ENCODE measurements around the gene CDC42SE1.
A peak's percentile ranks its signal among the peaks of the same experiment; 100 is the strongest.

The CDC42SE1 gene

DNA sequence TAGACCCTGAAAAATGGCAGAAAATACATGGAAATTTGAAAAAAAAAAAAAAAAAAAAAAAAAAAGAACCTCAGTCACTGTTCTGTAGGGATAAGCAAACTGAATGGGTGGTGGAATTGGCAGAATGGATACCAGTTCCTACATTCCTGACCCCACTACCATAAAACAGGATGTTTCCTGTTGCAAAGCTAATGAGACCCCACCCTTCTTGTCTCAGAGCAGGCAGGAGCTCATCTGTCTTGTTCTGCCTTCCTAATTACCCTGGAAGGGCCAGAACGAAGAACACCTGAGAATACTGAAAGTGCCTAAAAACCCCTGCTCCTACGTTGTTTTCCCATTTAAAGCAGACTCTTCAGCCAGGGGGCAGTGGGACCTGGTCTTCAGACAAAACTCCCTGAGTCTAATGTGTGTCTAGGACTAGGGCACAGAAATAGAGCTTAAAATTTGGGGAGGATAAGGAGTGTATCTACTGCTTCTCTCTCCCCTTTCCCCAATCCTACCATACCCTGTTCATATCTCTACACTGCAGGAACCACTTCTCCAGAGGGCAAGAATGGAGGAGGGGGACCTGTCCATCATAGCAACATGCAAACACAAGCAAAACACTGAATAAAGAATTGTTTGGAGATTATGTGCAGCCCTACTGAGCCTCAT is 7.9 kb downstream of the CDC42SE1 start:
- DNase-seq (ENCODE audit: low spot score): no peak

DNA sequence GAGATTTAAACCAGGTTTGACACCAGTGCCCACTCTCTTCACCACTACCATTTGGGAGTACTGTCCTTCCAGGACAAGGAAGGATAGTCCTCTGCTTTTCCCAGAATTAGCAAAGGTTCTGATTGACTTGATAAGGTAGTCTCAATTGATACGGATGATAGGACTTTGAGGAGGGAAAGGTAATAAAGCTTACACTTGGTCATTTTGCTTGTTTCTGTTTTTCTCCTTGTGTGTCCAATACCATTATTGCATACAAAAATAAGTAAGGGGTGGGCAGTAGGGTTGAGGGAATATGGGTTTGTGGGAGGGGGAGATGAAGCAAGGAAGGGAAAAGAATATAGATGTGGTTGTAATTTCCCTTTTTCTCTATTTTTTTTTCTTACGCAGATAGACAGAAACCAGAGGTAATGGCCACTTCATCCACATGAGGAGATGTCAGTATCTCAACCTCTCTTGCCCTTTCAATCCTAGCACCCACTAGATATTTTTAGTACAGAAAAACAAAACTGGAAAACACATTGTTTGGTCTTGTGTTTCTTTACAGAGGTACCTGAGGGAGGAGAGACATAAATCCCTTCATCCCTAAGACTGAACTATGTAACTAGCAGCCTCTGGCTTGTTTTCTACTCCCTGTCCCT is 9.3 kb downstream of the CDC42SE1 start:
- no peak for DNase-seq (ENCODE audit: low spot score)

DNA sequence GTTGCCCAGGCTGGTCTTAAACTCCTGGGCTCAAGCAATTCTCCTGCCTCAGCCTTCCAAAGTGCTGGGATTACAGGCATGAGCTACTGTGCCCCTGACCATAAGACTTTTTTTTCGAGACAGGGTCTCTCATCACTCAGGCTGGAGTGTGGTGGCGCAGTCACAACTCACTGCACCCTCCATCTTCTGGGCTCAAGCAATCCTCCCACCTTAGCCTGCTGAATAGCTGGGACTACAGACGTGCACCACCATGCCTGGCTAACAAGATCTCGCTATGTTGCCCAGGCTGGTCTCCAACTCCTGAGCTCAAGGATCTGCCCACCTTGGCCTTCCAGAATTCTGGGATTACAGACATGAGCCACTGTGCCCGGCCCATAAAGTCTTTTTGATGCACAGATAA is 10.0 kb downstream of the CDC42SE1 start:
- DNase-seq (ENCODE audit: low spot score): no peak

DNA sequence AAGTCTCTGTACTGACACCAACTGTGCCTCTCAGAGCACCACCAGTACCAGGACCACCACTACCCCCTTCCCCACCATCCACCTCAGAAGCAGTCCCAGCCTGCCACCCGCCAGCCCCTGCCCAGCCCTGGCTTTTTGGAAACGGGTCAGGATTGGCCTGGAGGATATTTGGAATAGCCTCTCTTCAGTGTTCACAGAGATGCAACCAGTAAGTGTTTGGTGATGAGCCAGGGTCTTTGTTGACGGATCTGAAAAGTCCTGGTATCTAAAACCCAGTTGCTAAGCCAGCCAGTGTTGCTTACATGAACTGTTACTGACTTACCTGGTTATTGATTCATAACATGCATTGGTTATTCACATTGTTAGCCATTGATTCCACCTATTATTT is 10.8 kb downstream of the CDC42SE1 start:
- no peak for DNase-seq (ENCODE audit: low spot score)

DNA sequence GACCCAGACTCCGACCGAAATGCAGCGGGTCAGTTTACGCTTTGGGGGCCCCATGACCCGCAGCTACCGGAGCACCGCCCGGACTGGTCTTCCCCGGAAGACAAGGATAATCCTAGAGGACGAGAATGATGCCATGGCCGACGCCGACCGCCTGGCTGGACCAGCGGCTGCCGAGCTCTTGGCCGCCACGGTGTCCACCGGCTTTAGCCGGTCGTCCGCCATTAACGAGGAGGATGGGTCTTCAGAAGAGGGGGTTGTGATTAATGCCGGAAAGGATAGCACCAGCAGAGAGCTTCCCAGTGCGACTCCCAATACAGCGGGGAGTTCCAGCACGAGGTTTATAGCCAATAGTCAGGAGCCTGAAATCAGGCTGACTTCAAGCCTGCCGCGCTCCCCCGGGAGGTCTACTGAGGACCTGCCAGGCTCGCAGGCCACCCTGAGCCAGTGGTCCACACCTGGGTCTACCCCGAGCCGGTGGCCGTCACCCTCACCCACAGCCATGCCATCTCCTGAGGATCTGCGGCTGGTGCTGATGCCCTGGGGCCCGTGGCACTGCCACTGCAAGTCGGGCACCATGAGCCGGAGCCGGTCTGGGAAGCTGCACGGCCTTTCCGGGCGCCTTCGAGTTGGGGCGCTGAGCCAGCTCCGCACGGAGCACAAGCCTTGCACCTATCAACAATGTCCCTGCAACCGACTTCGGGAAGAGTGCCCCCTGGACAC is 11.3 kb downstream of the CDC42SE1 start:
- peak; percentile 88 for DNase-seq (ENCODE audit: low spot score)

DNA sequence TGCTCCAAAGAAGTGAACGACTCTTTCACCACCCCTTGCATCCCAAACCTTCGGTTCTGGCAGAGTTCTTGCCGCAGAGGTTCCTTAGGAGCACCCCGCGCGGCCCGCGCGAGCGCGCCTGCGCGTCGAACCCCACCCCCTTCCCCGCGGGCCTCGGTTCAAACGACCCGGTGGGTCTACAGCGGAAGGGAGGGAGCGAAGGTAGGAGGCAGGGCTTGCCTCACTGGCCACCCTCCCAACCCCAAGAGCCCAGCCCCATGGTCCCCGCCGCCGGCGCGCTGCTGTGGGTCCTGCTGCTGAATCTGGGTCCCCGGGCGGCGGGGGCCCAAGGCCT is 11.9 kb downstream of the CDC42SE1 start, which contains the start of gene C1orf56:
TSS of gene C1orf56 (plus strand) at position 161 of the 334 bp plus-strand sequence. CDS start at position 258, 97 bp downstream.
- DNase-seq (ENCODE audit: low spot score): peak; percentile 92

DNA sequence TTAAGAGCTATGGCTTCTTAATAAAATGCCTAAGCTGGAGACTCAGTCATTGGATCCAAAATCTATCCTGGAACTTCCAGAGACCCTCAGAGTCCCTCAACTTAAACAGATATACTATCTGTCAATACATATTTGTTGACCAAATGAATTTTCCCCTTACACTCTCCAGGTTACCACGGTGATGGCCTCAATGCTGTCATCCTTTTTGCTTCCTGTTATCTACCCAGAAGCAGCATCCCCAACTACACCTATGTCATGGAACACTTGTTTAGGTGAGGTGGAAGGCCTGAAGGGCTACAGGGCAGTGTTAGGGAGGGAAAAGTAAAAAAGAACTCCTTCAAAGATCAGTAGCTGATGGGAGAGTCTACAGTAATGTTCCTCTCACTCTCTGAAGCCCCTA is 16.3 kb downstream of the CDC42SE1 start:
- no peak for DNase-seq (ENCODE audit: low spot score)

DNA sequence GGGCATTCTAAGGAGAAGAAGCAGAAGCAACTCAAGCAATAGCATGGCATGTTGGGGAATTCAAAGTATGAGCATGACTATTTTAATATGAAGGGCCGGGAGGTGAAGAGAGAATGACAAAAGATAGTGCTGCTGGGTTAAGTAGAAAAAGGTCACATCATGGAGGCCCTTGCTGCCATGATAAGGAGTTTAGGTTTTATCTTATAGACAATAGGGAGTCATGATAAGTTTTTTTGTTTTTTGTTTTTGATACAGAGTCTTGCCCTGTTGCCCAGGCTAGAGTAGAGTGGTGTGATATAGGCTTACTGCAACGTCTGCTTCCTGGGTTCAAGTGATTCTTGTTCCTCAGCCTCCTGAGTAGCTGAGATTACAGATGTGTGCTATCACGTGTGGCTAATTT is 19.9 kb downstream of the CDC42SE1 start:
- DNase-seq (ENCODE audit: low spot score): no peak

DNA sequence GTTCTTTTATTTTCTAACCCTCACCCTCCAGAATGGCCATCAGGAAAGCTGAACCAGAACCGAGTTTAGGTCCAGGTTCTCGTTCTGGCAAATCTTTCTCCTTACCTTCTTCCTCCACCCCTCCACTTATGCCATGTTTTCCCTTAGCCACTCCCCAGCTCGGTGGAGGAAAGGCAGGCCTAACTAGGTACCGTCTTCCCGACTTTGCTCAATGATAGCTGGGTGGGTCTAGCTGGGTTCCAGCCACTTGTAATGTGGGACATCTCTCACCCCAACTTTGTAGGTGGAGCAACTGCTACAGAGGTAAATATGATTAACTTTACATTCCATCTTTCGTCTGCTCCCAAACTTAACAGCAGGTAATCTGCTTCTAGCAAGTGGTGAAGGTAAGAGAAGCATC is 22.4 kb downstream of the CDC42SE1 start:
- no peak for DNase-seq (ENCODE audit: low spot score)

DNA sequence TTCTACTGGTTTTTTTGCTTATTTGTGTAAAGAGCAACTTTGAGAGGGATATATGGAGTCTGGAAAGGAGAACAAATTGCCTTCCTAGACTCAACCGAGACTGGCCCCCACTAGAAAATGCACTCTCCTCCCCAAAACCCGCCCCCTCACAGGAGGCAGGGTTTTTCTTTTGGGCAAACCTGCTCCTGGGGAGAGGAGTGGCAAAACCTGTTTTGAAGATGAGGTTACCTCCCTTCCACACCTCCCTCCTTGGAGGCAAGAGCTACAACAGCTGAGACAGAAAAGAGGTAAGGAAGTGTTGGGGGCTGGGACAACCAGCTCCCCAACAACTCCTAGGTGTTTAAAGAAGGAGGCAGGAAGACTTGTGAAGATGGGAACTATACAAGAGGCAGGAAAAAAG is 23.1 kb downstream of the CDC42SE1 start, which contains the start of gene BNIPL:
TSS of gene BNIPL (plus strand) at position 231 of the 400 bp plus-strand sequence. CDS start at position 371, 140 bp downstream.
- peak; percentile 45 for DNase-seq (ENCODE audit: low spot score)

DNA sequence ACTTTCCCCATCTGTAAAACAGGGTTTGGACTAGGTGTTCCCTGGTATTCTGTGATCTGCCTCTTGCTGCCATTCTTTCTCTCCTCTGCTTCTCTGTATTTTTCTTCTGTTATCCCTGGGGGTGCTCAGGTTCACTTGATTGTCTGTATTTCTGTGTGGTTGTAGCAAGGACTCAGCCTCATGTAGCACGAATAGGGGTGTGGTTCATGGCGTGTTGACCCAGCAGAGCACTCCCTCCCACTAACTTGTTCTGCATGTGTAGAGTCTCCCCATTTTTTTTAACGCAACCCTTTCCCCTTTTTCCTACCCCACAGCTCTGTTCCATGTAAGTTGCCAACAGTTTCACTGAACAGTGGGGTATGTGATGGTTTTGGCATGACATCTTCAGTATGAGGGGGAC is 24.3 kb downstream of the CDC42SE1 start:
- DNase-seq (ENCODE audit: low spot score): no peak

DNA sequence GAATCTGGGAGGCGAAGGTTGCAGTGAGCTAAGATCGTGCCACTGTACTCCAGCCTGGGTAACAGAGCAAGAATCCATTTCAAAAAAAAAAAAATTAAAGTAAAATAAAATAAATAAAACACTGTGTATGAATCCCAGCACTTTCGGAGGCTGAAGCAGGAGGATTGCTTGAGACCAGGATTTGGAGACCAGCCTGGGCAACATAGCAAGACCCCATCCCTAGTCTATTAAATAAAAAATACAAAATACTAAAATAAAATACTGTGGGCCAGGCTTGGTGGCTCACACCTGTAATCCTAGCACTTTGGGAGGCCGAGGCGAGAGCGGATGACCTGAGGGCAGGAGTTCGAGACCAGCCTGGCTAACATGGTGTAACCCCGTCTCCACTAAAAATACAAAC is 27.3 kb downstream of the CDC42SE1 start:
- no peak for DNase-seq (ENCODE audit: low spot score)

DNA sequence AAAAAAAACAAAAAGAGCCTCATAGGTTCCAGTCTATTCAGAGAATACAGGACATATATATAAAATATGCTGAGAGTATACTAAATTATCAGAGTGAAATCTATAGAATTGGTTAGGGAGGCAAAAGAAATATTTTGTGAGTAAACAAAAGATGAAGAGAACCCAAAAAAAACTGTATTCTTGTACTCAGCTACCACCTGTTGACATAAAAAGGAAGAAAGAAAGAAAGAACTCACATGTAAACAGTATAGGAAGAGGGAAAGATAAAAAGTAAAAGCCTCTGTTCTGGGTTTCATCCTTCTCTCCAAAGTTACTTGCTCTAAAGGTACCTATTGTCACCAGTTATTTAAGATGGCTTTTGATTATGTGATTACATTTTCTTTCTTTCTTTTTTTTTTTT is 33.0 kb downstream of the CDC42SE1 start:
- no peak for DNase-seq (ENCODE audit: low spot score)

DNA sequence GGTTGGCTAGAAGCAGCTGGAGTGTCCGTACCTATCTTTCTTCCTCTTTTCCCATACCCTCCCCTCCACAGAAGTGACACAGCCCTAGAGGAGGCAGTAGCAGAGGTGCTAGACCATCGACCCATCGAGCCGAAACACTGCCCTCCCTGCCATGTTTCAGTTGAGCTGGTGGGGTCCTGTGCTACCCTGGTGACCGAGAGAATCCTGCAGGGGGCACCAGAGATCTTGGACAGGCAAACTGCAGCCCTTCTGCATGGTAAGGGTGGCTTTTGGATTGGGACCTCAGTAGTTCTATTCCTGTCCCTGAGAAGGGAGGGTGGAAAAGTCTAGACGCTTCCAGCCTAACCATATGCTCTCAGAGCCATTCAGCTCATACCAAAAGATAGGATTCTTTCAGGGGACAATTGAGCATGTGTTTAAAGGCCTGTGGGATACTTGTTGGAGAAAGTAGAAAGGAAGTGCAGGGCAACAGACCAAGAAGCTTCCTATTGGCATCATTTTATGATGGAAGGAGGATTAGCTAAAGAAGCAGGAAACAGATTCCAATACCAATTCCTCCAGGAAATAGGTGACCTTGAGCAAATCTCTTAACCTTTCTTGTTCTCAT is 34.8 kb downstream of the CDC42SE1 start:
- DNase-seq (ENCODE audit: low spot score): peak; percentile 91

DNA sequence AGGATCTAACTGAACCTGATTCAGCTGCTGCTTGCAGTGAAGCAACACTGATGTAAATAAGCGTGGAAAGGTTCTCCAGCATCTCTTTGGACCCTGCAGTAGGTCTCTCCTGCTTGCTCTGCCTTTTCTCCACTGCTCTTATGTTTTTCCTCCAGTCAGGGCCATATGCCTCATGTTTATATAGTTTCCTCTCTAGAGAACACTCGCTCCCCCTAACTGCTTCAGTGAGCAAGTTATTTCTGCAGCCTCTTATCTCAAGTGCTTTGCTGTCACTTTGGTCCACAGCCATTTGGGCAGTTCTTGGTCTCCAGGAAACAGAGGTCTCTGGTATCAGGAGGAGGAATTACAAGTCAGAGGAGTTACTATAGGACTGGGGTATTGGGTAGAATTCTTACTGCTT is 45.9 kb downstream of the CDC42SE1 start:
- DNase-seq (ENCODE audit: low spot score): no peak

DNA sequence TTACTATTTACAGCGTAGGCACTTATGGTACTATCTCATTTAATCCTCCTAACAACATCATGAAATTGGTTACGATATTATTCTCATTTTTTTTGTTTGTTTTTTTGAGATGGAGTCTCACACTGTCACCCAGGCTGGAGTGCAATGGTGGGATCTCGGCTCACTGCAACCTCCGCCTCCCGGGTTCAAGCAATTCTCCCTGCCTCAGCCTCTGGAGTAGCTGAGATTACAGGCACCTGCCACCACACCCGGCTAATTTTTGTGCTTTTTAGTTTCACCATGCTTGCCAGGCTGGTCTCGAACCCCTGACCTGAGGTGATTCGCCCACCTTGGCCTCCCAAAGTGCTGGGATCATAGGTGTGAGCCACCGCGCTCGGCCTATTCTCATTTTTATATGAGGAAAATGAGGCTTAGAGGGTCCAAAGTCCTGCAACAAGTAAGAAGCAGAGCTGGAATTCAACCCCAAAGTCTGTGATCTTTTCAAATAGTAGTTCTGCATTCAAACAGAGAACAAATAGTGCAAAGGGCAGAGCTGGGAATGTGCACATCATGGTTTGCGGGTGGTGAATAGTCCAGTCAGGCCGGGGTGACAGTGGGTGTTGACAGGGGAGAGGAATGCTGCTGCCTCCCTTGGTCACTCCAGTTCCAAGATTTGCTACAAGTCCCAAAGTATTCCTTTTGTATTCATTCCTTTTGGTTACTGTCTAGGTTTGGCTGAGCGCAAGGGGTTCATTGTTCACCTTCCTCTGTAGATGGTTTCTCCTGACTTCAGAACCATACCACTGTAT is 46.5 kb downstream of the CDC42SE1 start:
- no peak for DNase-seq (ENCODE audit: low spot score)

DNA sequence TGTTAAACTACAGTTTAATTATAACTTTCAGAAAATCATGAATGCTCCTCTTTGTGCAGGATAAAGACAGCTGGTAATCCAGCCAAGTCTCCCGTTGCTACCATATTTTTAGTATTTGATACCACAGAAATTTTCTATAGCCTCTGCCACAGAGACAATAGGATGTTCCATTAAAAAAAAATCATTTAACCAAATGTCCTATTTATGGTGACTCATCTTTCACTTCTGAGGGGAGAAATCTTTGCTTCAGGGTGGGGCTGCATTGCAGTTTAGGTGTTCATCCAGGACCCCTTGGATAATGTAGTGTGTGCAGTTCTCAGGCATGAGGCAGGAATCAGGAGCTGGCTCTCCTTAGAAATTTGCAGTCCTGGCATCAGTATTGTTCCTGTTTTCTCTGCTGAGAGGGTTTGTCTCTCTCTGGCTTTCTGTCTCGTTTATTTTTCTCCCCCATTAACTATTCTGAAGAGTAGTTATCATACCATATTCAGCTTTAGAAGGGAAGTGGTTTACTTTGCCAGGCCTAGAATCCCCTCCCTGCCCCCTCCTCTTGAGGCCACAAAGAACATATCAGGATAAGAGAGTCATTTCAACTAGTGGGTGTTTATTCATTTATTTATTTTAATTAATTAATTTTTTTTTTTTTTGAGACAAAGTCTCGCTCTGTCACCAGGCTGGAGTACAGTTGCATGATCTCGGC is 48.1 kb downstream of the CDC42SE1 start:
- DNase-seq (ENCODE audit: low spot score): no peak

DNA sequence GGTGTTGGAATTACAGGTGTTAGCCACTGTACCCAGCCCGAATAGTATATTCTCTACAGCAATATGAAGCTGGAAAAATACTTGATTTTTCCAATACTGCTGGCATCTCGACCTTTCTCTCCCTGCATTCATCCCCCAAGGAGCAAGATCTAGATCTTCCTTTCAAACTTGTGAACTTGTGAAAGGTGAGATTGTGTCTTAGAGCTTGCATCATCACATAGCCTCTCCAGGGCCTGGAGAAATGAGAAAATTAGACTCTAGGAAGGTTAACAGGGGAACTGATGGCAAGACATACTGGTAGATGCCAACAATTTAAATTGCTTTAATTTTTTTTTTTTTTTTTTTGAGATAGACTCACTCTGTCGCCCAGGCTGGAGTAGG is 49.1 kb downstream of the CDC42SE1 start:
- DNase-seq (ENCODE audit: low spot score): no peak

DNA sequence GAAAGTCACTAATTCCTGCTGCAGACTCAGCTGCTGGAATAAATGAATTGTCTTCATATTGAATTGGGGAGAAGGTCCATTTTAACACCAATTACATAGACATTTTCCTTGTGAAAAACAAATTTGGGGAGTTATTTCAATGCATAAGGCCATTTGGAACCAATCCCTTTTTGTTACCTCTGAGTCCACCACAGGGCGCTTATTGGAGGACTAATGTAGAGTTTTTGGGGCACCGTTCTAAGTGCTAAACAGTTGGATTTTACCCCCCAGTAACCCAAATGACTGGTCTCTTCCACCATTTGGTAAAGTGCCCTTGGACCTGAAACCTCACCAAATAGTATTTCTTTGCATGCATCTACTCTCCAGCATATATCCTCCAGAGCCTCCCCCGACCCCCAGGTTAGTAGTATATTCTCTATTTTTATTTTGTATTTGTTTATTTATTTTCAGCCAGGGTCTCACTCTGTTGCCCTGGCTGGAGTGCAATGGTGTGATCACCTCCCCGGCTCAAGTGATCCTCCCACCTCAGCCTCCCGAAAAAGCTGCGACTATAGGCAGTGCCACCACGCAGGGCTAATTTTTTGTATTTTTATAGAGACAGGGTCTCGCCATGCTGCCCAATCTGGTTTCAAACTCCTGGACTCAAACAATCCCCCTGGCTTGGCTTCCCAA is 49.6 kb downstream of the CDC42SE1 start:
- DNase-seq (ENCODE audit: low spot score): no peak

DNA sequence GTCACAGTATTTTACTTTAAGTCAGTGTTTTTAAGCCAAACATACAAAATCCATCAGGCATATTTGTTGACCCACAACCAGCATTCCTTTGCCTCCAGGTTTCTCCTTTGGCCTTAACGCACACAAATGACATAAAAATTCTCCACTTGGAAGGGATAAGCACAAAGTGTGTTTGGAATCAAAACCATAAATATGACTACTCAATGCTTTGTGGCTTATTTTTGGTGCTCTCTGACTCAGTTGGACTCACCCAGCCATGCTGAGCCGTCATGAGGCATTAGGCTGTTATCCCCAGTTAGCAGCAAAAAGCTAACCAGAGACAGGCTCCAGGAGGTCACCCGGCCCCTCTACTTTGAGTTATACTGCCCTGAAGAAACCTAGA is 50.2 kb downstream of the CDC42SE1 start:
- peak; percentile 15 for DNase-seq (ENCODE audit: low spot score)
